Measurements from ENCODE around the gene CCL19. TPM values are rescaled to one million over a fixed set of nuclear protein-coding genes. Genes with fewer than 3 reads are reported as not detected.
A peak's percentile ranks its signal among the peaks of the same experiment; 100 is the strongest.

The CCL19 gene
- total and polyA plus RNA-seq, 2 experiments from 2014 or later = not detected

- no peak for DNase-seq (ENCODE audit: low read depth in 1 of 2, low spot score in 1 of 2)
- Histone ChIP-seq H3K27ac (no peak overlapping the region), H3K4me1 (ENCODE audit: low read depth) (no peaks in the 10 kb centered on the region), H3K27me3 (no peaks in the 10 kb centered on the region), H3K9me3 (ENCODE audit: low read depth) (no peaks in the 10 kb centered on the region), H3K36me3 (no peaks in the 10 kb centered on the region), H3K4me3 (no peak overlapping the region)
- TF ChIP-seq CTCF (IDR thresholded peaks at IDR 0.05; ENCODE audit: low read depth, low read length) = no peak
Measured at GRCh38 chr9:34689512-34689911, 1.6 kb downstream of the CCL19 start.

DNA sequence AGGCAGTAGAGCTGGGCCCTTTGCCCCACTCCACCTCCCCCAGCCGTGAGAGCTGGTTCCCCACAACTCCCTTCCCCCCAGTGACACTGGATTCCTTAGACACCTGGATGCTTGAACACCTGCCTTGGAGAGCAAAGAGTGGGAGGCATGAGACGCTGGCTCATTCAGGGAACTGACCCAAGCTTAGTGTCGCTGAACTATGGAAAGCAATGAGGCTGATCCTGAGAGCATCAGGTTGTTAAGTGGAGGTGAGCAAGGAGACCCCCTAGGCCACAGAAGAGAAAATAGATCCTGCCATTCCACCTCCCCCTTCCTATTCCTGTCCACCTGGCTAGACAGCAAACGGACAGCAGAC lies 2.0 kb downstream of the CCL19 start:
- DNase-seq (ENCODE audit: low read depth in 1 of 2, low spot score in 1 of 2) = no peak
- Histone ChIP-seq H3K36me3 (no peaks in the 10 kb centered on the region), H3K27ac (no peak overlapping the region), H3K9me3 (ENCODE audit: low read depth) (no peaks in the 10 kb centered on the region), H3K4me1 (ENCODE audit: low read depth) (no peaks in the 10 kb centered on the region), H3K27me3 (no peaks in the 10 kb centered on the region), H3K4me3 (no peak overlapping the region)
- no peak for TF ChIP-seq CTCF (IDR thresholded peaks at IDR 0.05; ENCODE audit: low read depth, low read length)

- TF ChIP-seq CTCF (IDR thresholded peaks at IDR 0.05; ENCODE audit: low read depth, low read length) = no peak
- Histone ChIP-seq H3K36me3 (no peaks in the 10 kb centered on the region), H3K4me1 (ENCODE audit: low read depth) (no peaks in the 10 kb centered on the region), H3K9me3 (ENCODE audit: low read depth) (no peaks in the 10 kb centered on the region), H3K27ac (no peak overlapping the region), H3K27me3 (no peaks in the 10 kb centered on the region), H3K4me3 (no peak overlapping the region)
- DNase-seq (ENCODE audit: low read depth in 1 of 2, low spot score in 1 of 2) = no peak
Measured at GRCh38 chr9:34688329-34689115, 2.6 kb downstream of the CCL19 start.

DNA sequence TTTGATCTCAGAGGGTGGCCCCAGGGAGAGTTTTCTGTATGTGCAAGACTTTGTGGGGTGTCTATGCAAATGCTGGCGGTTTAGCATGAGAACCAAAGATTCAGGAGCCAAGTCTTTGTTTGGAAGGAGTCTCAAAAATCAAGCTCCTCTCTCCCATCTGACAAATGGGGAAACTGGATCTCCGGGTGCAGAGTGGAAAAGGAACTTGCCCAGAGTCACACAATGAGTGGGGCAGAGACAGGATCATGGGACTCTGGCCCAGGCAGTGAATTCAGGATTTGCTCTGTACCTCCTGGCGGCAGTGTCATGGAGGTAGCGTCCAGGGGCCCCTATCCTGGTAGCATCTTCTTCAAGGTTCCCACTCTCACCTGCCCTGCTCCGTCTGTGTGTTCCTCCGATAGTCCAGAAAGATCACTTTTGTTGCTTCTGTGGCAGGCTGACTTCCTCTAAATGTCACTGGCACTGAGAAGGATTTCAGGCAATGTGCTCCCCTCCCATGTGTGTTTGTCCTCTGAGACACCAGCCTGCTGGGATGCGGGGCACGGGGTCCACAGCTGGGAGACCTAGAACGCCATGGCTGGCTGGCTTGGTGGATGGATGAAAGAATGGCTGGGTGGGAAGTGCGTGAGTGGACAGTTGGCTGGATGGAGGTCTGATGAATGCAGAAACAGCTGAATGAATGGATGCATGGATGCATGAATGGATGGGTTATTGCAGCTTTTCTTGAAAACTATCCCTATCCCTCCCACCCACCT lies 3.6 kb downstream of the CCL19 start:
- H3K27ac ChIP-seq = no peak overlapping the region

DNA sequence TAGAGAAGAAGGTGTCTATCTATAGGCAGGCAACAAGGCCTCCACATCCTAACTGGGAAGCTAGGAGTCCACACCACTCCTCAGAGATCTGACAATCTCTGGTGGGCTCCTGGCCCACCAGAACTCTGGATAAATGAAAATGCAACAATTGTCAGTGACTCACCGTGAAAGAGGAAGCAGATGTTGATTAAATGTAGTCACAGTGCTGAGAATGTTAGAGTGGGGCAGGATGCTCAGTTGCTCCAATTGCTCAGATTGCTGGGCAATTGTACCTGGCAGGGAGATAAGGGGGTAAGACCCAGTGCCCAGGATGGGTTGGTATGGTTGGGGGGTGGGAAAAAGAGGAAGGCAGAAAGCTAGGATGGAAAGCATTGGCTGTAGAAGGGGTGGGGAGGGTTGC lies 4.3 kb downstream of the CCL19 start:
- Histone ChIP-seq H3K27ac (no peak overlapping the region), H3K27me3 (no peaks in the 10 kb centered on the region), H3K4me3 (no peak overlapping the region), H3K4me1 (ENCODE audit: low read depth) (no peaks in the 10 kb centered on the region), H3K36me3 (no peaks in the 10 kb centered on the region), H3K9me3 (ENCODE audit: low read depth) (no peaks in the 10 kb centered on the region)
- DNase-seq (ENCODE audit: low read depth in 1 of 2, low spot score in 1 of 2) = peak in 1 of 2 donors; percentile 21
- no peak for TF ChIP-seq CTCF (IDR thresholded peaks at IDR 0.05; ENCODE audit: low read depth, low read length)

More for the DNA sequence above, 3.6 kb downstream of the CCL19 start:
- H3K27me3 ChIP-seq = no peaks in the 10 kb centered on the region
- H3K4me3 ChIP-seq = no peak overlapping the region
- H3K36me3 ChIP-seq = no peaks in the 10 kb centered on the region
- no peak for TF ChIP-seq CTCF (IDR thresholded peaks at IDR 0.05; ENCODE audit: low read depth, low read length)
- H3K9me3 ChIP-seq (ENCODE audit: low read depth) = no peaks in the 10 kb centered on the region
- H3K4me1 ChIP-seq (ENCODE audit: low read depth) = no peaks in the 10 kb centered on the region
- no peak for DNase-seq (ENCODE audit: low read depth in 1 of 2, low spot score in 1 of 2)

Data from cardiac muscle cell (in vitro differentiated cells and primary cell).